ENCODE data around the gene MKNK1. TPM values are rescaled to one million over a fixed set of nuclear protein-coding genes. Genes with fewer than 3 reads are reported as not detected.

The MKNK1 gene
- total and polyA plus RNA-seq, 2 of the 8 experiments (the other 6 are each of a cell fraction or from before 2014, with no cell fraction given), result 13.9 to 21.5 TPM

GRCh38 chr1:46533179-46533864 is 70.7 kb downstream of the MKNK1 start:
- Histone ChIP-seq H2BK15ac (ENCODE audit: low read length) (no peak overlapping the region), H3K4me3 (ENCODE audit: extremely low read depth in 1 of 4, insufficient read depth in 2 of 4, low read depth in 3 of 4, low read length in 4 of 4) (peak overlapping the region; percentile 16 to 52 (median 32); a peak in 7 of 8 replicates), H4K20me1 (replicated peaks in 1 of 2; ENCODE audit: control insufficient read depth in 1 of 2, insufficient read depth in 2 of 2, low read length in 2 of 2) (peaks cover 1% of the 10 kb centered on the region in 2 experiments), H2BK12ac (ENCODE audit: low read depth, low read length) (peak overlapping the region; percentile 22; the same call in 1 of the 2 replicates), H2AFZ (ENCODE audit: low read length) (no peak overlapping the region), H3K23me2 (ENCODE audit: low read depth, low read length) (peaks cover 7% of the 10 kb centered on the region; the same call in 1 of the 2 replicates), H2BK5ac (ENCODE audit: low read depth, low read length) (no peak overlapping the region), H3K4me1 (replicated peaks in 1 of 4; ENCODE audit: control insufficient read depth in 3 of 4, insufficient read depth in 4 of 4, low read length in 3 of 4) (peaks cover 0 to 2% (median 0%) of the 10 kb centered on the region in 4 experiments; a peak in 3 of 7 replicates), H2BK120ac (replicated peaks; ENCODE audit: low read depth, low read length) (no peak overlapping the region), H2BK20ac (ENCODE audit: low read length) (no peak overlapping the region), H4K8ac (ENCODE audit: extremely low read depth, insufficient read depth, low read length) (no peak overlapping the region), H3K56ac (replicated peaks; ENCODE audit: insufficient read length, low read depth, low read length) (no peak overlapping the region), H3K4ac (replicated peaks; ENCODE audit: insufficient read length, low read depth, low read length) (no peak overlapping the region), H2AK5ac (ENCODE audit: low read depth, low read length) (no peak overlapping the region), H4K5ac (ENCODE audit: insufficient read length, low read depth, low read length) (no peak overlapping the region), H3K9me3 (ENCODE audit: insufficient read depth in 2 of 2, low read depth in 1 of 2, low read length in 1 of 2) (no peaks in the 10 kb centered on the region), H3K9ac (replicated peaks in 1 of 4; ENCODE audit: extremely low read depth in 1 of 4, low read depth in 3 of 4, low read length in 3 of 4) (no peak overlapping the region), H3K79me2 (ENCODE audit: control insufficient read depth in 1 of 2, insufficient read depth in 2 of 2, low read length in 2 of 2) (no peaks in the 10 kb centered on the region), H3K4me2 (ENCODE audit: insufficient read depth in 1 of 2, low read depth in 2 of 2, low read length in 2 of 2) (peak overlapping the region; percentile 55 to 77), H4K91ac (replicated peaks; ENCODE audit: insufficient read length, low read length) (no peak overlapping the region), H3K14ac (ENCODE audit: insufficient read length) (no peak overlapping the region), H3K27me3 (replicated peaks in 1 of 4; ENCODE audit: control insufficient read depth in 3 of 4, extremely low read depth in 1 of 4, insufficient read depth in 3 of 4, low read length in 3 of 4) (peaks cover 27 to 71% (median 59%) of the 10 kb centered on the region in 4 experiments), H3K36me3 (ENCODE audit: control insufficient read depth in 2 of 4, insufficient read depth in 4 of 4, low read length in 3 of 4) (no peaks in the 10 kb centered on the region), H3K23ac (ENCODE audit: insufficient read length) (no peak overlapping the region), H3K18ac (ENCODE audit: extremely low read depth, low read length) (no peak overlapping the region), H3K79me1 (ENCODE audit: low read depth, low read length) (no peaks in the 10 kb centered on the region), H3K27ac (ENCODE audit: low read depth, low read length) (no peak overlapping the region)
- FAIRE-seq (no peak), DNase-seq (ENCODE audit: low read depth in 1 of 2, low spot score in 2 of 2) (peak in 1 of 2 experiments; percentile 78)
- ChIA-PET CTCF (ENCODE audit: partially characterized antibody) (interaction anchor here (0.6 to 25.0 kb wide), 24 partner anchors 12 to 193 kb away, joined by 3 to 1068 read pairs (median 5); partner anchors contain the start of genes DMBX1 and KNCN), POLR2A (ENCODE audit: partially characterized antibody) (interaction anchor here (1.1 to 1.5 kb wide), 3 partner anchors 10 to 45 kb away, joined by 3 to 7 read pairs (median 5); no protein-coding TSS in a partner anchor)
- WGBS, 2 experiments (ENCODE audit: extremely low coverage in 1 of 2, insufficient coverage in 1 of 2, insufficient read length in 1 of 2, insufficient replicate concordance in 2 of 2, low coverage in 1 of 2, low lambda C conversion rate in 2 of 2, missing lambda C conversion rate in 1 of 2), result 11% methylated on average over 40 of the region's 71 CpGs; no CpG with 5 or more reads in 1 of the 2 experiments
- TF ChIP-seq SAP30 (IDR thresholded peaks at IDR 0.05; ENCODE audit: insufficient read depth, insufficient replicate concordance, low read length) (no peak), TBP (IDR thresholded peaks at IDR 0.05; ENCODE audit: low read depth, low read length) (peak; percentile 63; the same call in 1 of the 2 replicates), KDM1A (IDR thresholded peaks at IDR 0.05; ENCODE audit: borderline replicate concordance, low read length) (no peak), SP4 (IDR thresholded peaks at IDR 0.05; ENCODE audit: low read length) (no peak), PHF8 (conservative IDR thresholded peaks at IDR 0.05; ENCODE audit: low read depth, low read length) (no peak), RBBP5 (IDR thresholded peaks at IDR 0.05; ENCODE audit: borderline replicate concordance, low read depth, low read length) (no peak), TAF7 (optimal IDR thresholded peaks at IDR 0.05; ENCODE audit: borderline replicate concordance, low read depth, low read length) (no peak), SUZ12 (IDR thresholded peaks at IDR 0.05; ENCODE audit: low read length) (peak; percentile 88), HDAC2 (IDR thresholded peaks at IDR 0.05; ENCODE audit: borderline replicate concordance in 1 of 2, low read depth in 2 of 2, low read length in 2 of 2) (no peak), CREB1 (IDR thresholded peaks at IDR 0.05) (no peak), GABPA (IDR thresholded peaks at IDR 0.05; ENCODE audit: borderline replicate concordance, insufficient read depth, low read length) (peak; percentile 77; the same call in 1 of the 2 replicates), GTF2F1 (IDR thresholded peaks at IDR 0.05; ENCODE audit: borderline replicate concordance, low read depth, low read length) (no peak)

All from H1 (cell line).